Adrenal gland (tissue), 5 donors: ENCODE data around the gene KCNB1.

Source experiments
- CTCF ChIP-seq, 6 experiments: fragments of 450-650 bp in 4 of 6; fragments of 200-600 bp in 2 of 6; sonication (generic) in 1 of 6; IDR thresholded peaks; 1 replicate in 5 of 6; 2 replicates in 1 of 6; pipeline versions ENCODE4 v1.5.1 to v1.8.0; 2016 to 2021; ENCODE audit warnings: antibody characterized with exemption in 6 of 6, mild to moderate bottlenecking in 2 of 6, moderate library complexity in 1 of 6
- POLR2A ChIP-seq, 2 donors: fragments of 450-650 bp; IDR thresholded peaks; one replicate each; pipeline ENCODE4 v1.6.1; 2017; ENCODE audit warnings: antibody characterized with exemption in 2 of 2, mild to moderate bottlenecking in 2 of 2, moderate library complexity in 1 of 2
- donor health status: DM: no; HTN: no; CAD: no.

GRCh38 chr20:49392745-49393144, 89.7 kb downstream of the KCNB1 start:
- TF ChIP-seq CTCF (IDR thresholded peaks at IDR 0.05) (no peak), POLR2A (IDR thresholded peaks at IDR 0.05) (no peak)
